ENCODE measurements around the gene ADAMTS2. TPM values are rescaled to one million over a fixed set of nuclear protein-coding genes. Genes with fewer than 3 reads are reported as not detected.
A peak's percentile ranks its signal among the peaks of the same experiment; 100 is the strongest.

The ADAMTS2 gene
- polyA plus RNA-seq, 1 donor from 2014 or later, result not detected

- Mint-ChIP-seq H3K4me3 (no peak overlapping the region), H3K4me1 (no peaks in the 10 kb centered on the region), H3K9me3 (no peaks in the 10 kb centered on the region), H3K27ac (no peak overlapping the region), H3K36me3 (no peaks in the 10 kb centered on the region), H3K27me3 (no peaks in the 10 kb centered on the region)
Observed at GRCh38 chr5:179147991-179148702, 197.1 kb downstream of the ADAMTS2 start.

- Mint-ChIP-seq H3K27ac (no peak overlapping the region), H3K36me3 (no peaks in the 10 kb centered on the region), H3K9me3 (no peaks in the 10 kb centered on the region), H3K4me1 (no peaks in the 10 kb centered on the region), H3K4me3 (no peak overlapping the region), H3K27me3 (no peaks in the 10 kb centered on the region)
Observed at GRCh38 chr5:179146277-179146676, 199.0 kb downstream of the ADAMTS2 start.

GRCh38 chr5:179143446-179143845, 201.8 kb downstream of the ADAMTS2 start:
- H3K4me3 Mint-ChIP-seq, result no peak overlapping the region
- peaks cover 0 to 2% (median 0%) of the 10 kb centered on the region in 3 donors for H3K4me1 Mint-ChIP-seq
- H3K36me3 Mint-ChIP-seq, result no peaks in the 10 kb centered on the region
- no peak overlapping the region for H3K27ac Mint-ChIP-seq
- no peaks in the 10 kb centered on the region for H3K27me3 Mint-ChIP-seq
- H3K9me3 Mint-ChIP-seq, result no peaks in the 10 kb centered on the region

- Mint-ChIP-seq H3K4me1 (peaks cover 0 to 2% (median 0%) of the 10 kb centered on the region in 3 donors), H3K4me3 (no peak overlapping the region), H3K9me3 (no peaks in the 10 kb centered on the region), H3K27ac (no peak overlapping the region), H3K27me3 (no peaks in the 10 kb centered on the region), H3K36me3 (no peaks in the 10 kb centered on the region)
Observed at GRCh38 chr5:179142434-179143198, 202.6 kb downstream of the ADAMTS2 start.

GRCh38 chr5:179141867-179142266, 203.4 kb downstream of the ADAMTS2 start:
- Mint-ChIP-seq H3K27me3 (no peaks in the 10 kb centered on the region), H3K9me3 (no peaks in the 10 kb centered on the region), H3K36me3 (no peaks in the 10 kb centered on the region), H3K4me3 (no peak overlapping the region), H3K27ac (no peak overlapping the region), H3K4me1 (peaks cover 0 to 2% (median 0%) of the 10 kb centered on the region in 3 donors)

- H3K36me3 Mint-ChIP-seq, result no peaks in the 10 kb centered on the region
- H3K9me3 Mint-ChIP-seq, result no peaks in the 10 kb centered on the region
- peak overlapping the region in 1 of 3 donors; percentile 76 for H3K27ac Mint-ChIP-seq
- no peaks in the 10 kb centered on the region for H3K27me3 Mint-ChIP-seq
- H3K4me3 Mint-ChIP-seq, result no peak overlapping the region
- peaks cover 0 to 2% (median 0%) of the 10 kb centered on the region in 3 donors for H3K4me1 Mint-ChIP-seq
Observed at GRCh38 chr5:179140293-179140692, 205.0 kb downstream of the ADAMTS2 start.

- no peak overlapping the region for H3K4me3 Mint-ChIP-seq
- H3K9me3 Mint-ChIP-seq, result no peaks in the 10 kb centered on the region
- H3K4me1 Mint-ChIP-seq, result peaks cover 0 to 2% (median 0%) of the 10 kb centered on the region in 3 donors
- no peaks in the 10 kb centered on the region for H3K27me3 Mint-ChIP-seq
- H3K36me3 Mint-ChIP-seq, result no peaks in the 10 kb centered on the region
- no peak overlapping the region for H3K27ac Mint-ChIP-seq
Observed at GRCh38 chr5:179139936-179140235, 205.4 kb downstream of the ADAMTS2 start.

- peak overlapping the region in 1 of 3 donors; percentile 83 for H3K27ac Mint-ChIP-seq
- no peaks in the 10 kb centered on the region for H3K9me3 Mint-ChIP-seq
- peaks cover 0 to 2% (median 0%) of the 10 kb centered on the region in 3 donors for H3K4me1 Mint-ChIP-seq
- H3K4me3 Mint-ChIP-seq, result no peak overlapping the region
- no peaks in the 10 kb centered on the region for H3K36me3 Mint-ChIP-seq
- H3K27me3 Mint-ChIP-seq, result no peaks in the 10 kb centered on the region
Observed at GRCh38 chr5:179139111-179139935, 205.9 kb downstream of the ADAMTS2 start.

GRCh38 chr5:179138568-179138925, 206.7 kb downstream of the ADAMTS2 start:
- peak overlapping the region in 1 of 3 donors; percentile 83 for H3K27ac Mint-ChIP-seq
- peaks cover 0 to 2% (median 0%) of the 10 kb centered on the region in 3 donors for H3K4me1 Mint-ChIP-seq
- H3K9me3 Mint-ChIP-seq, result no peaks in the 10 kb centered on the region
- H3K36me3 Mint-ChIP-seq, result no peaks in the 10 kb centered on the region
- H3K4me3 Mint-ChIP-seq, result no peak overlapping the region
- H3K27me3 Mint-ChIP-seq, result no peaks in the 10 kb centered on the region

GRCh38 chr5:179137643-179138567, 207.4 kb downstream of the ADAMTS2 start:
- H3K9me3 Mint-ChIP-seq, result no peaks in the 10 kb centered on the region

GRCh38 chr5:179137016-179137642, 208.1 kb downstream of the ADAMTS2 start:
- Mint-ChIP-seq H3K4me1 (peaks cover 0 to 2% (median 0%) of the 10 kb centered on the region in 3 donors), H3K4me3 (no peak overlapping the region), H3K36me3 (no peaks in the 10 kb centered on the region), H3K9me3 (no peaks in the 10 kb centered on the region), H3K27ac (no peak overlapping the region), H3K27me3 (no peaks in the 10 kb centered on the region)

More at GRCh38 chr5:179137643-179138567, 207.4 kb downstream of the ADAMTS2 start:
- H3K4me1 Mint-ChIP-seq, result peaks cover 0 to 2% (median 0%) of the 10 kb centered on the region in 3 donors
- no peaks in the 10 kb centered on the region for H3K36me3 Mint-ChIP-seq
- H3K4me3 Mint-ChIP-seq, result no peak overlapping the region
- H3K27ac Mint-ChIP-seq, result no peak overlapping the region
- H3K27me3 Mint-ChIP-seq, result no peaks in the 10 kb centered on the region

- no peaks in the 10 kb centered on the region for H3K9me3 Mint-ChIP-seq
- no peaks in the 10 kb centered on the region for H3K27me3 Mint-ChIP-seq
- no peaks in the 10 kb centered on the region for H3K36me3 Mint-ChIP-seq
- peaks cover 0 to 2% (median 0%) of the 10 kb centered on the region in 3 donors for H3K4me1 Mint-ChIP-seq
- no peak overlapping the region for H3K4me3 Mint-ChIP-seq
- no peak overlapping the region for H3K27ac Mint-ChIP-seq
Observed at GRCh38 chr5:179135441-179136215, 209.6 kb downstream of the ADAMTS2 start.

GRCh38 chr5:179135006-179135405, 210.3 kb downstream of the ADAMTS2 start:
- H3K36me3 Mint-ChIP-seq, result no peaks in the 10 kb centered on the region
- no peak overlapping the region for H3K4me3 Mint-ChIP-seq
- no peaks in the 10 kb centered on the region for H3K9me3 Mint-ChIP-seq
- no peaks in the 10 kb centered on the region for H3K27me3 Mint-ChIP-seq
- peaks cover 0 to 2% (median 0%) of the 10 kb centered on the region in 3 donors for H3K4me1 Mint-ChIP-seq
- no peak overlapping the region for H3K27ac Mint-ChIP-seq

Data from IgD-negative memory B cell (primary cell).